Adrenal gland (tissue), 12 donors: ENCODE results near the gene MYLK. TPM values are rescaled to one million over a fixed set of nuclear protein-coding genes. Genes with fewer than 3 reads are reported as not detected.

Experiments
- DNase-seq, 7 donors: peaks; one replicate each; pipeline ENCODE4 v3.0.0-alpha.2; 2019 to 2020
- H3K27ac ChIP-seq, 5 donors: fragments of 200-600 bp; sonication (generic) in 4 of 5; 1 replicate in 3 of 5; 2 replicates in 2 of 5; pipeline versions ENCODE4 v1.5.1 to v1.8.0; 2016 to 2020; ENCODE audit warnings: mild to moderate bottlenecking in 1 of 5
- H3K27me3 ChIP-seq: fragments of 200-600 bp; 2 replicates; pipeline ENCODE4 v1.8.0; 2021
- H3K36me3 ChIP-seq, 2 donors: fragments of 200-600 bp; replicated peaks in 1 of 2; 1 replicate in 1 of 2; 2 replicates in 1 of 2; pipeline versions ENCODE4 v1.5.1 to v1.8.0; 2018 to 2022
- H3K4me1 ChIP-seq, 2 donors: fragments of 200-600 bp; replicated peaks in 1 of 2; 1 replicate in 1 of 2; 2 replicates in 1 of 2; pipeline versions ENCODE4 v1.5.1 to v1.8.0; 2018 to 2021
- H3K4me3 ChIP-seq, 4 donors: fragments of 200-600 bp; sonication (generic) in 3 of 4; one replicate each; pipeline ENCODE4 v1.5.1; 2016 to 2018
- H3K9me3 ChIP-seq, 3 donors: fragments of 200-600 bp; sonication (generic) in 1 of 3; replicated peaks in 1 of 3; 1 replicate in 2 of 3; 2 replicates in 1 of 3; pipeline versions ENCODE4 v1.5.1 to v1.8.0; 2016 to 2021
- CTCF ChIP-seq, 6 experiments: fragments of 450-650 bp in 4 of 6; fragments of 200-600 bp in 2 of 6; sonication (generic) in 1 of 6; IDR thresholded peaks; 1 replicate in 5 of 6; 2 replicates in 1 of 6; pipeline versions ENCODE4 v1.5.1 to v1.8.0; 2016 to 2021; ENCODE audit warnings: antibody characterized with exemption in 6 of 6, mild to moderate bottlenecking in 2 of 6, moderate library complexity in 1 of 6
- POLR2A ChIP-seq, 2 donors: fragments of 450-650 bp; IDR thresholded peaks; one replicate each; pipeline ENCODE4 v1.6.1; 2017; ENCODE audit warnings: antibody characterized with exemption in 2 of 2, mild to moderate bottlenecking in 2 of 2, moderate library complexity in 1 of 2
- WGBS, 4 donors: extraction: QIAGEN DNeasy Blood & Tissue Kit in 2 of 4; methylation state at CpG; one replicate each; pipeline versions ENCODE4 v1.1.5 to v1.1.7; 2013 to 2017; 5-methylcytosine and 5-hydroxymethylcytosine counted together
- intact Hi-C, 2 donors: fragments of 100-400 bp; cut with DNase I; formaldehyde crosslinking; loops; one replicate each; pipeline versions ENCODE4 v1.14.1 to v1.15.0; 2022 to 2023
- polyA plus RNA-seq, 3 donors: library from polyadenylated mRNA; stranded (reverse); fragments of 200-250 nt in 2 of 3; fragments of 350-450 nt in 1 of 3; fragmentation: Illumina TruSeq in 1 of 3; extraction: RNeasy Lipid Tissue Mini Kit (QIAGEN cat#74804) in 1 of 3; gene quantifications; one replicate each; pipeline ENCODE4 v1.2.3, GENCODE V29; 2013 to 2014
- total RNA-seq, 9 donors: library from RNA; depleted of rRNA in 4 of 9; stranded (reverse); fragments of >200 nt in 4 of 9; fragments of 120-200 nt in 1 of 9; fragmentation: NEBNext Ultra II Directional in 1 of 9; extraction: Animal tissue kit (Norgen Biotek cat#: 25700) in 1 of 9; gene quantifications; one replicate each; pipeline versions ENCODE4 v1.1.0 to v1.2.4, GENCODE V29; 2013 to 2023
- donor health status: healthy with polysubstance abuse.
- donor health status: Bipolar disorder and iron deficiency.
- donor health status: DM: yes; HTN: yes; CAD: no.
- donor health status: DM: no; HTN: no; CAD: no.
- donor health status: DM: no; HTN: no; CAD: no.
- donor health status: DM: yes; HTN: yes; CAD: no.

The MYLK gene
- total and polyA plus RNA-seq, 12 donors: 13.3 to 124 (median 53.8) TPM

- intact Hi-C loops: no loop called here
- Histone ChIP-seq H3K4me3 (no peak overlapping the region), H3K27me3 (no peaks in the 10 kb centered on the region), H3K9me3 (no peaks in the 10 kb centered on the region), H3K27ac (peak overlapping the region in 1 of 5 donors; percentile 76), H3K4me1 (peaks cover 0 to 10% of the 10 kb centered on the region in 2 donors), H3K36me3 (no peaks in the 10 kb centered on the region)
- 59 to 100% (median 76%) methylated on average over 1 to 2 of the region's 2 CpGs for WGBS, 4 donors
- no peak for TF ChIP-seq POLR2A (IDR thresholded peaks at IDR 0.05)
- TF ChIP-seq CTCF (IDR thresholded peaks at IDR 0.05): no peak
- no peak for DNase-seq
Measured at GRCh38 chr3:123633530-123633929, 250.6 kb downstream of the MYLK start.

GRCh38 chr3:123632161-123632655 is 251.9 kb downstream of the MYLK start:
- H3K4me3 ChIP-seq: no peak overlapping the region
- 44 to 59% (median 50%) methylated on average over 6 of the region's 6 CpGs for WGBS, 4 donors
- no peaks in the 10 kb centered on the region for H3K27me3 ChIP-seq
- peaks cover 0 to 2% of the 10 kb centered on the region in 2 donors for H3K36me3 ChIP-seq
- peak in 3 of 7 donors; percentile 43 to 73 (median 43) for DNase-seq
- no peaks in the 10 kb centered on the region for H3K9me3 ChIP-seq
- peak overlapping the region in 1 of 5 donors; percentile 44 for H3K27ac ChIP-seq
- intact Hi-C loops: no loop called here
- no peak for TF ChIP-seq POLR2A (IDR thresholded peaks at IDR 0.05)
- TF ChIP-seq CTCF (IDR thresholded peaks at IDR 0.05): no peak
- H3K4me1 ChIP-seq: peaks cover 0 to 10% of the 10 kb centered on the region in 2 donors

- H3K27ac ChIP-seq: no peak overlapping the region
- peaks cover 0 to 6% of the 10 kb centered on the region in 2 donors for H3K4me1 ChIP-seq
- no peak overlapping the region for H3K4me3 ChIP-seq
- H3K9me3 ChIP-seq: no peaks in the 10 kb centered on the region
- TF ChIP-seq POLR2A (IDR thresholded peaks at IDR 0.05) (no peak), CTCF (IDR thresholded peaks at IDR 0.05) (no peak)
- 89 to 98% (median 92%) methylated on average over 4 of the region's 4 CpGs for WGBS, 4 donors
- H3K36me3 ChIP-seq: peaks cover 0 to 7% of the 10 kb centered on the region in 2 donors
- intact Hi-C loops: no loop called here
- H3K27me3 ChIP-seq: no peaks in the 10 kb centered on the region
- DNase-seq: no peak
Measured at GRCh38 chr3:123629747-123630047, 254.4 kb downstream of the MYLK start.

- intact Hi-C loops: no loop called here
- H3K4me1 ChIP-seq: peaks cover 0 to 6% of the 10 kb centered on the region in 2 donors
- WGBS, 4 donors: 88 to 93% (median 91%) methylated on average over 18 to 22 of the region's 22 CpGs
Measured at GRCh38 chr3:123628996-123629746, 255.0 kb downstream of the MYLK start.

More at GRCh38 chr3:123628996-123629746, 255.0 kb downstream of the MYLK start:
- Histone ChIP-seq H3K27me3 (no peaks in the 10 kb centered on the region), H3K36me3 (peaks cover 0 to 7% of the 10 kb centered on the region in 2 donors), H3K4me3 (no peak overlapping the region), H3K9me3 (no peaks in the 10 kb centered on the region), H3K27ac (no peak overlapping the region)
- DNase-seq: no peak
- TF ChIP-seq CTCF (IDR thresholded peaks at IDR 0.05) (no peak), POLR2A (IDR thresholded peaks at IDR 0.05) (no peak)
